Upper lobe of left lung (tissue), 6 donors: ENCODE data around the gene ZNF69. TPM values are rescaled to one million over a fixed set of nuclear protein-coding genes. Genes with fewer than 3 reads are reported as not detected.
"Not testable (repeated sequence)": the region's sequence is repeated elsewhere in the genome, so short reads cannot be mapped to it uniquely, and the experiment has no call there.

Source experiments
- ATAC-seq, 2 donors: fragments of 200-7000 bp; cut with Tn5 transposase; one replicate each; pipeline ENCODE4 v1.9.1; 2022; ENCODE audit warnings: mild to moderate bottlenecking in 2 of 2, moderate library complexity in 2 of 2; ENCODE audit not compliant: low FRiP score in 2 of 2
- DNase-seq, 2 donors: peaks; one replicate each; pipeline ENCODE4 v3.0.0-alpha.2; 2019 to 2020
- H3K27ac ChIP-seq, 4 donors: fragments of 200-600 bp; sonication (generic); one replicate each; pipeline ENCODE4 v1.5.1; 2016 to 2019
- H3K27me3 ChIP-seq, 4 donors: fragments of 200-600 bp; sonication (generic); one replicate each; pipeline ENCODE4 v1.5.1; 2017 to 2019
- H3K36me3 ChIP-seq, 4 donors: fragments of 200-600 bp; sonication (generic); one replicate each; pipeline ENCODE4 v1.5.1; 2016 to 2019
- H3K4me1 ChIP-seq, 4 donors: fragments of 200-600 bp; sonication (generic); one replicate each; pipeline ENCODE4 v1.5.1; 2018 to 2019
- H3K4me3 ChIP-seq, 4 donors: fragments of 200-600 bp; sonication (generic); one replicate each; pipeline ENCODE4 v1.5.1; 2017 to 2019; ENCODE audit warnings: mild to moderate bottlenecking in 2 of 4, moderate library complexity in 1 of 4
- H3K9me3 ChIP-seq, 4 donors: fragments of 200-600 bp; sonication (generic); one replicate each; pipeline ENCODE4 v1.5.1; 2018 to 2019
- EP300 ChIP-seq, 4 donors: sonication (generic); formaldehyde crosslinking; IDR thresholded peaks; one replicate each; pipeline ENCODE4 v1.5.1; 2017; ENCODE audit warnings: antibody characterized with exemption in 4 of 4, control low read depth in 2 of 4
- POLR2A ChIP-seq, 4 donors: fragments of 450-650 bp; IDR thresholded peaks; one replicate each; pipeline ENCODE4 v1.5.1; 2016 to 2017; ENCODE audit warnings: antibody characterized with exemption in 4 of 4, mild to moderate bottlenecking in 2 of 4
- POLR2AphosphoS5 ChIP-seq, 2 donors: sonication (generic); formaldehyde crosslinking; IDR thresholded peaks; one replicate each; pipeline ENCODE4 v1.5.1; 2017; ENCODE audit warnings: antibody characterized with exemption in 2 of 2
- WGBS, 2 donors: methylation state at CpG; one replicate each; pipeline ENCODE4 v1.1.5; 2017 to 2018; 5-methylcytosine and 5-hydroxymethylcytosine counted together
- total RNA-seq, 6 donors: library from RNA; depleted of rRNA in 4 of 6; stranded (reverse); fragments of >200 nt in 4 of 6; gene quantifications; one replicate each; pipeline versions ENCODE4 v1.1.0 to v1.2.1, GENCODE V29; 2016 to 2021
- TF ChIP-seq, protein P1 (sequence below), 6 experiments: fragments of 450-650 bp in 4 of 6; fragments of 200-600 bp in 2 of 6; sonication (generic) in 2 of 6; IDR thresholded peaks; one replicate each; pipeline ENCODE4 v1.5.1; 2016 to 2019; ENCODE audit warnings: antibody characterized with exemption in 6 of 6
- donor health status: DM: no; HTN: no; CAD: no; lungs with moderate emphysema.
- donor health status: DM: no; HTN: yes; CAD: no; lungs with severe emphysema.

The ZNF69 gene
- total RNA-seq, 6 donors from 2014 or later: 10.1 to 29.3 (median 16.4) TPM

DNA sequence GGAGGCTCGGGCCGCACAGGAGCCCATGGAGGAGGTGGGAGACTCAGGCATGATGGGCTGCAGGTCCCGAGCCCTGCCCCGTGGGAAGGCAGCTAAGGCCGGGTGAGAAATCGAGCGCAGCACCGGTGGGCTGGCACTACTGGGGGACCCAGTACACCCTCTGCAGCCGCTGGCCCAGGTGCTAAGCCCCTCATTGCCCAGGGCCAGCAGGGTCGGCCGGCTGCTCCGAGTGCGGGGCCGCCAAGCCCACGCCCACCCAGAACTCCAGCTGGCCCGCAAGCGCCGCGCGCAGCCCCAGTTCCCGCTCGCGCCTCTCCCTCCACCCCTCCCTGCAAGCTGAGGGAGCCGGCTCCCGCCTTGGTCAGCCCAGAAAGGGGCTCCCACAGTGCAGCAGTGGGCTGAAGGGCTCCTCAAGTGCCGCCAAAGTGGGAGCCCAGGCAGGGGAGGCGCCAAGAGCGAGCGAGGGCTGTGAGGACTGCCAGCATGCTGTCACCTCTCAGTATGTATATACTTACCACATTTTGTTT lies 53.8 kb downstream of the ZNF69 start:
- peak in 1 of 2 donors; percentile 56 for DNase-seq
- H3K27ac ChIP-seq, H3K4me3 ChIP-seq, H3K4me1 ChIP-seq, H3K27me3 ChIP-seq, ATAC-seq: not testable (repeated sequence)
- H3K9me3 ChIP-seq: peaks cover 53 to 90% (median 81%) of the 10 kb centered on the region in 4 donors
- peaks cover 0 to 53% (median 33%) of the 10 kb centered on the region in 4 donors for H3K36me3 ChIP-seq
- 95 to 98% methylated on average over 6 to 27 of the region's 29 CpGs for WGBS, 2 donors

DNA sequence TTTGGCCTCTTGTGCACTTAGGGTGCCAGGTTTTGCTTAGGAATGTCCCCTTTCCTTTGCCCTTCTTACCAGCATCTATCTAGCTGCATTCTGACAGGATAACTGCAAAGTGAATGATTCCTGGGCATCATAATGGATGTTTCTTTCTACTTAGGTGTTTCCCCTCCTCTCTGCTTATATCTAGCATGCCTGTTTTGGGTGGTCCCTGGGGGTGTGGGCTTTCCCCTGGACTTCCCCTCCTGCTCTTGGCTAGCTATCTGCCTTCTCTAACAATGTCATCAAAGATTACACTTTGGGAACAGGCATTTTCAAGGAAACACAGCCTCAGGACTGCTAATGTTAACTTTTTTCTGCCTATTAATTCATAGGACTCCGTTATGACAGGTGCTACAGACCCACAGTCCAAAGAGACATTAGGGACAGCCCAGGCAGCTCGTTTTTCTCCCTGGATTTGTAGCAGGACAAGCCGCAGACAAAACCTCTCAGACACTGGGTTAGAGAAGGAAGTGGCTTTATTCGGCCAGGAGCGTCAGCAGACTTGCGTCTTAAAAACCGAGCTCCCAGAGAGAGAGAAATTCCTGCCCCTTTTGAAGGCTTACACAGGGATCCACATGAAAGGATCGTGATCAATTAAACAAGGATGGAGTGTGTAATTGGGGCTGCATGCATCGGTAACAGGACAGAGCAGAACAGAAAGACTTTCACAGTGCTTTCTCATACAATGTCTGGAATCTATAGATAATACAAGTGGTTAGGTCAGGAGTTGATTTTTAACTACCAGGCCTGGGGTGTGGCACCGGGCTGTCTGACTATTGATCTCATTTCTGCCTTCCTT lies 54.6 kb downstream of the ZNF69 start:
- H3K27me3 ChIP-seq: no peaks in the 10 kb centered on the region
- DNase-seq: no peak
- peaks cover 6 to 61% (median 41%) of the 10 kb centered on the region in 4 donors for H3K36me3 ChIP-seq
- H3K27ac ChIP-seq: no peak overlapping the region
- H3K9me3 ChIP-seq: peaks cover 61 to 92% (median 89%) of the 10 kb centered on the region in 4 donors
- no peak for ATAC-seq
- H3K4me1 ChIP-seq: no peaks in the 10 kb centered on the region
- no peak for TF ChIP-seq POLR2A (IDR thresholded peaks at IDR 0.05)
- no peak for TF ChIP-seq EP300 (IDR thresholded peaks at IDR 0.05)
- TF ChIP-seq POLR2AphosphoS5 (IDR thresholded peaks at IDR 0.05): no peak
- TF ChIP-seq, protein P1, sequence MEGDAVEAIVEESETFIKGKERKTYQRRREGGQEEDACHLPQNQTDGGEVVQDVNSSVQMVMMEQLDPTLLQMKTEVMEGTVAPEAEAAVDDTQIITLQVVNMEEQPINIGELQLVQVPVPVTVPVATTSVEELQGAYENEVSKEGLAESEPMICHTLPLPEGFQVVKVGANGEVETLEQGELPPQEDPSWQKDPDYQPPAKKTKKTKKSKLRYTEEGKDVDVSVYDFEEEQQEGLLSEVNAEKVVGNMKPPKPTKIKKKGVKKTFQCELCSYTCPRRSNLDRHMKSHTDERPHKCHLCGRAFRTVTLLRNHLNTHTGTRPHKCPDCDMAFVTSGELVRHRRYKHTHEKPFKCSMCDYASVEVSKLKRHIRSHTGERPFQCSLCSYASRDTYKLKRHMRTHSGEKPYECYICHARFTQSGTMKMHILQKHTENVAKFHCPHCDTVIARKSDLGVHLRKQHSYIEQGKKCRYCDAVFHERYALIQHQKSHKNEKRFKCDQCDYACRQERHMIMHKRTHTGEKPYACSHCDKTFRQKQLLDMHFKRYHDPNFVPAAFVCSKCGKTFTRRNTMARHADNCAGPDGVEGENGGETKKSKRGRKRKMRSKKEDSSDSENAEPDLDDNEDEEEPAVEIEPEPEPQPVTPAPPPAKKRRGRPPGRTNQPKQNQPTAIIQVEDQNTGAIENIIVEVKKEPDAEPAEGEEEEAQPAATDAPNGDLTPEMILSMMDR (IDR thresholded peaks at IDR 0.05): no peak
- no peak overlapping the region for H3K4me3 ChIP-seq
- 94 to 99% methylated on average over 10 of the region's 10 CpGs for WGBS, 2 donors

DNA sequence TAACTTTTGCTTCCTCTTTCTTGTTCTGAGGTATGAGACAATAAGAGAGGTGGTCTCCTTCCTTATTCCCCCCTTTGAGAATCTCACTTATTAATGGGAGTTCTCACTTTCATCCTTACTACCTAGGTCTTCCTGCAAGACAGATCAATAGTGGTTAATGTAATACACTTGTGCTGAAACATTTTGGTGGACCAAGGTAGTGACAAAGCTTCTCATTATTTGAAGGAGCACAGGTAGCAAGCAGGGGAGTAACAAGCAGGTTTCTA lies 55.2 kb downstream of the ZNF69 start:
- Histone ChIP-seq H3K27ac (no peak overlapping the region), H3K4me3 (no peak overlapping the region), H3K9me3 (peaks cover 66 to 92% (median 91%) of the 10 kb centered on the region in 4 donors), H3K4me1 (no peaks in the 10 kb centered on the region), H3K27me3 (no peaks in the 10 kb centered on the region), H3K36me3 (peaks cover 11 to 67% (median 46%) of the 10 kb centered on the region in 4 donors)
- DNase-seq (no peak), ATAC-seq (no peak)
- TF ChIP-seq, protein P1 (IDR thresholded peaks at IDR 0.05): no peak
- TF ChIP-seq POLR2AphosphoS5 (IDR thresholded peaks at IDR 0.05) (no peak), POLR2A (IDR thresholded peaks at IDR 0.05) (no peak), EP300 (IDR thresholded peaks at IDR 0.05) (no peak)

DNA sequence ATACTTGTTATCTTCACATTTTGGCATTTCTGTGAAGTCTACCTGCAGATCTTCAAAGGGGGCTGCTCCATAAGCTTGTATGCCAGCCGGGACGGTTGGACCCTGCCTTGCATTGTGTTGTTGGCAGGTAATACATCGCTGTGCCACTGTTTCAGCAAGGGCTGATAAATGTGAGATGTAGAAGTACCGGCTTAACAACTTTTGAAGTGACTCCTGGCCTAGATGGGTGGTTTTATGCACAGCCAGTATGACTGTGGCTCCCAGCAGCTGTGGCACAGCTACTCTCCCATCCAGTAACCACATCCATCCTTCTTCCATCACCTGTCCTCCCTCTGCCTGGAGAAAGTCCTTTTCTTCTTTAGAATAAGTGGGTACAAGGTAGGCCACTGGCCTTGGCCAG lies 57.1 kb downstream of the ZNF69 start:
- no peak for DNase-seq
- H3K36me3 ChIP-seq: peaks cover 26 to 85% (median 65%) of the 10 kb centered on the region in 4 donors
- WGBS, 2 donors: 94% methylated on average over 2 to 4 of the region's 4 CpGs
- H3K4me1 ChIP-seq: no peaks in the 10 kb centered on the region
- H3K9me3 ChIP-seq: peaks cover 85 to 100% (median 99%) of the 10 kb centered on the region in 4 donors
- H3K4me3 ChIP-seq: no peak overlapping the region
- H3K27me3 ChIP-seq: no peaks in the 10 kb centered on the region
- no peak for ATAC-seq
- TF ChIP-seq POLR2AphosphoS5 (IDR thresholded peaks at IDR 0.05): no peak
- TF ChIP-seq, protein P1 (IDR thresholded peaks at IDR 0.05): no peak
- no peak overlapping the region for H3K27ac ChIP-seq

DNA sequence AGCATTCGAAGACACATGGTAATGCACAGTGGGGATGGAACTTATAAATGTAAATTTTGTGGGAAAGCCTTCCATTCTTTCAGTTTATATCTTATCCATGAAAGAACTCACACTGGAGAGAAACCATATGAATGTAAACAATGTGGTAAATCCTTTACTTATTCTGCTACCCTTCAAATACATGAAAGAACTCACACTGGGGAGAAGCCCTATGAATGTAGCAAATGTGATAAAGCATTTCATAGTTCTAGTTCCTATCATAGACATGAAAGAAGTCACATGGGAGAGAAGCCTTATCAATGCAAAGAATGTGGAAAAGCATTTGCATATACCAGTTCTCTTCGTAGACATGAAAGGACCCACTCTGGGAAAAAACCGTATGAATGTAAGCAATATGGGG lies 61.1 kb downstream of the ZNF69 start:
- Histone ChIP-seq H3K36me3 (peaks cover 26 to 62% (median 48%) of the 10 kb centered on the region in 4 donors), H3K27me3 (no peaks in the 10 kb centered on the region), H3K4me3 (no peak overlapping the region), H3K9me3 (peaks cover 79 to 100% (median 99%) of the 10 kb centered on the region in 4 donors), H3K4me1 (no peaks in the 10 kb centered on the region), H3K27ac (no peak overlapping the region)
- no peak for DNase-seq
- 94 to 97% methylated on average over 3 of the region's 3 CpGs for WGBS, 2 donors
- TF ChIP-seq, protein P1 (IDR thresholded peaks at IDR 0.05): no peak
- TF ChIP-seq EP300 (IDR thresholded peaks at IDR 0.05) (no peak), POLR2AphosphoS5 (IDR thresholded peaks at IDR 0.05) (no peak), POLR2A (IDR thresholded peaks at IDR 0.05) (no peak)
- no peak for ATAC-seq
